A549 (cell line): ENCODE results near the gene RBM4B. TPM values are rescaled to one million over a fixed set of nuclear protein-coding genes. Genes with fewer than 3 reads are reported as not detected.

Experiments used
- ATAC-seq, 2 experiments: fragments of 200-7000 bp in 1 of 2; fragments of >200 bp in 1 of 2; cut with Nextera tagmentation in 1 of 2; cut with Tn5 transposase in 1 of 2; 3 replicates each; pipeline versions ENCODE4 v1.8.0 to v1.9.1; 2018 to 2020; ENCODE audit warnings: mild to moderate bottlenecking in 1 of 2, moderate library complexity in 1 of 2
- CTCF ChIA-PET: fragments of 300-600 bp; sonication (Branson Sonifier 250); formaldehyde crosslinking; extraction: SDS; loops from one replicate; lab custom pipeline; 2021; ENCODE audit warnings: antibody characterized with exemption, inconsistent platforms; lab: Yijun Ruan, JAX
- POLR2A ChIA-PET: fragments of 350-600 bp; formaldehyde crosslinking; extraction: SDS; loops from one replicate; lab custom pipeline; 2021; ENCODE audit warnings: antibody characterized with exemption, inconsistent platforms; lab: Yijun Ruan, JAX
- DNase-seq, 2 experiments: peaks; one replicate each; pipeline versions ENCODE4 v3.0.0 to v3.0.0-alpha.2; 2011 to 2016; ENCODE audit warnings: low read depth in 1 of 2, low spot score in 1 of 2
- FAIRE-seq: peaks from 2 replicates; lab custom pipeline; 2011; peaks lifted over from hg19 to GRCh38; lab: Jason Lieb, UNC
- H3K27ac ChIP-seq, 2 experiments: fragments of >200 bp; sonication (Bioruptor Twin); formaldehyde crosslinking; 3 replicates each; pipeline ENCODE4 v1.5.1; 2016 to 2017
- H3K4me1 ChIP-seq: fragments of >200 bp; sonication (Bioruptor Twin); formaldehyde crosslinking; 3 replicates; pipeline ENCODE4 v1.6.1; 2016
- H3K4me2 ChIP-seq: fragments of >200 bp; sonication (Bioruptor Twin); formaldehyde crosslinking; 3 replicates; pipeline ENCODE4 v1.6.1; 2016
- H3K4me3 ChIP-seq: fragments of >200 bp; sonication (Bioruptor Twin); formaldehyde crosslinking; 3 replicates; pipeline ENCODE4 v1.5.1; 2016
- H3K9me3 ChIP-seq: fragments of >200 bp; sonication (Bioruptor Twin); formaldehyde crosslinking; 3 replicates; pipeline ENCODE4 v1.6.1; 2016
- CBX2 ChIP-seq: fragments of 200-600 bp; sonication (generic); IDR thresholded peaks from 2 replicates; pipeline ENCODE4 v1.6.1; 2016; ENCODE audit warnings: low read depth, mild to moderate bottlenecking, borderline replicate concordance
- CBX8 ChIP-seq: fragments of 200-600 bp; sonication (generic); IDR thresholded peaks from 2 replicates; pipeline ENCODE4 v1.6.1; 2016
- CTCF ChIP-seq: fragments of >200 bp; sonication (Bioruptor Twin); formaldehyde crosslinking; IDR thresholded peaks from 3 replicates; pipeline ENCODE4 v1.5.1; 2016
- EHF ChIP-seq: fragments of 250-450 bp; sonication (Bioruptor Pico); IDR thresholded peaks from 2 replicates; pipeline ENCODE4 v1.5.0; 2020; ENCODE audit warnings: mild to moderate bottlenecking
- ELK1 ChIP-seq: fragments of 150-350 bp; IDR thresholded peaks from 2 replicates; pipeline ENCODE4 v1.6.1; 2014; ENCODE audit warnings: low read depth, mild to moderate bottlenecking, low read length
- EP300 ChIP-seq, 2 experiments: fragments of >200 bp; sonication (Bioruptor Twin); formaldehyde crosslinking; IDR thresholded peaks; 2 replicates in 1 of 2; 3 replicates in 1 of 2; pipeline ENCODE4 v1.6.1; 2016 to 2017
- FOSL2 ChIP-seq, 2 experiments: fragments of 450-650 bp in 1 of 2; fragments of >200 bp in 1 of 2; sonication (Bioruptor Twin) in 1 of 2; formaldehyde crosslinking; IDR thresholded peaks; 2 replicates each; pipeline versions ENCODE4 v1.5.0 to v1.6.1; 2016 to 2020; ENCODE audit warnings: mild to moderate bottlenecking in 1 of 2, moderate library complexity in 1 of 2
- HDAC2 ChIP-seq: fragments of 200-600 bp; sonication (generic); IDR thresholded peaks from 2 replicates; pipeline ENCODE4 v1.6.1; 2016
- JUNB ChIP-seq: fragments of >200 bp; sonication (Bioruptor Twin); formaldehyde crosslinking; IDR thresholded peaks from 2 replicates; pipeline ENCODE4 v1.6.1; 2016
- MAX ChIP-seq: IDR thresholded peaks from 2 replicates; pipeline ENCODE4 v1.6.1; 2012
- NR3C1 ChIP-seq: fragments of >200 bp; sonication (Bioruptor Twin); formaldehyde crosslinking; IDR thresholded peaks from 3 replicates; pipeline ENCODE4 v1.6.1; 2017
- POLR2A ChIP-seq: IDR thresholded peaks from 2 replicates; pipeline ENCODE4 v1.6.1; 2012; ENCODE audit warnings: mild to moderate bottlenecking, low read length
- RARB ChIP-seq: fragments of 250-450 bp; sonication (Bioruptor Pico); IDR thresholded peaks from 2 replicates; pipeline ENCODE4 v1.8.0; 2021; ENCODE audit warnings: mild to moderate bottlenecking, moderate library complexity
- RFX5 ChIP-seq: fragments of 450-650 bp; IDR thresholded peaks from 2 replicates; pipeline ENCODE4 v1.7.1; 2014; ENCODE audit warnings: antibody characterized with exemption, mild to moderate bottlenecking, moderate library complexity
- RNF2 ChIP-seq: fragments of 200-600 bp; sonication (generic); IDR thresholded peaks from 2 replicates; pipeline ENCODE4 v1.6.1; 2016; ENCODE audit warnings: low read depth, mild to moderate bottlenecking, antibody characterized with exemption, moderate library complexity, borderline replicate concordance
- SREBF2 ChIP-seq: fragments of 450-650 bp; IDR thresholded peaks from 2 replicates; pipeline ENCODE4 v1.6.1; 2014; ENCODE audit warnings: mild to moderate bottlenecking, moderate library complexity
- ZC3H11A ChIP-seq: fragments of 450-650 bp; IDR thresholded peaks from 2 replicates; pipeline ENCODE4 v1.6.1; 2014; ENCODE audit warnings: antibody characterized with exemption, mild to moderate bottlenecking
- ZFP36 ChIP-seq: fragments of 450-650 bp; IDR thresholded peaks from 2 replicates; pipeline ENCODE4 v1.6.1; 2014; ENCODE audit warnings: borderline replicate concordance; ENCODE audit not compliant: partially characterized antibody
- ZSCAN20 ChIP-seq: fragments of 250-450 bp; sonication (Bioruptor Pico); IDR thresholded peaks from 2 replicates; pipeline ENCODE4 v1.8.0; 2022; ENCODE audit warnings: mild to moderate bottlenecking, moderate library complexity
- WGBS: methylation state at CpG from one replicate; pipeline ENCODE4 v1.1.6; 2017; ENCODE audit errors: missing lambda C conversion rate; 5-methylcytosine and 5-hydroxymethylcytosine counted together
- polyA plus RNA-seq, 4 experiments: library from polyadenylated mRNA; depleted of rRNA in 3 of 4; stranded (reverse); fragments of >200 nt; fragmentation: RNase III in 1 of 4; extraction: RNeasy Plus Mini Kit Qiagen cat#74134 plus additional on column Dnase treatment in 1 of 4; gene quantifications; 2 replicates in 3 of 4; 3 replicates in 1 of 4; pipeline ENCODE4 v1.2.3, GENCODE V29; 2011 to 2017
- TF ChIP-seq, protein P1 (sequence below): fragments of 450-650 bp; IDR thresholded peaks from 2 replicates; pipeline ENCODE4 v1.6.1; 2014; ENCODE audit warnings: antibody characterized with exemption
- TF ChIP-seq, protein P2 (sequence below): fragments of >200 bp; sonication (Bioruptor Twin); formaldehyde crosslinking; IDR thresholded peaks from 2 replicates; pipeline ENCODE4 v1.6.1; 2016

RBM4B gene
- polyA plus RNA-seq, 2 of the 4 experiments (the other 2 are of a cell fraction) = 28.0 to 32.7 TPM

GRCh38 chr11:66693356-66694055, 15.8 kb upstream of the RBM4B start:
- Histone ChIP-seq H3K27ac (no peak overlapping the region), H3K9me3 (no peaks in the 10 kb centered on the region), H3K4me2 (no peak overlapping the region), H3K4me1 (peaks cover 5% of the 10 kb centered on the region; the same call in 1 of the 3 replicates), H3K4me3 (no peak overlapping the region)
- DNase-seq = no peak
- no peak for ATAC-seq
- 87% methylated on average over 15 of the region's 15 CpGs for WGBS
- FAIRE-seq = no peak
- ChIA-PET POLR2A (interaction anchor here (1.1 kb wide), 1 partner anchor 50 kb away, joined by 3 read pairs; no protein-coding TSS in a partner anchor), CTCF (interaction anchor here (0.6 to 14.2 kb wide), 32 partner anchors 12 to 548 kb away, joined by 3 to 194 read pairs (median 4); partner anchors contain the start of genes RBM4B and SPTBN2)
- TF ChIP-seq HDAC2 (no peak), EHF (no peak), RARB (CRISPR knock-in tag) (no peak), POLR2A (no peak), CTCF (no peak), MAX (no peak), SREBF2 (no peak), FOSL2 (IDR thresholded peaks at IDR 0.05) (no peak), FOSL2 (CRISPR knock-in tag; IDR thresholded peaks at IDR 0.05) (no peak), CBX8 (no peak), ZFP36 (no peak), CBX2 (no peak), ZSCAN20 (no peak), NR3C1 (no peak), JUNB (no peak), RNF2 (no peak), ZC3H11A (no peak)
- TF ChIP-seq, protein P1, sequence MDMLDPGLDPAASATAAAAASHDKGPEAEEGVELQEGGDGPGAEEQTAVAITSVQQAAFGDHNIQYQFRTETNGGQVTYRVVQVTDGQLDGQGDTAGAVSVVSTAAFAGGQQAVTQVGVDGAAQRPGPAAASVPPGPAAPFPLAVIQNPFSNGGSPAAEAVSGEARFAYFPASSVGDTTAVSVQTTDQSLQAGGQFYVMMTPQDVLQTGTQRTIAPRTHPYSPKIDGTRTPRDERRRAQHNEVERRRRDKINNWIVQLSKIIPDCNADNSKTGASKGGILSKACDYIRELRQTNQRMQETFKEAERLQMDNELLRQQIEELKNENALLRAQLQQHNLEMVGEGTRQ = no peak
- TF ChIP-seq, protein P2, sequence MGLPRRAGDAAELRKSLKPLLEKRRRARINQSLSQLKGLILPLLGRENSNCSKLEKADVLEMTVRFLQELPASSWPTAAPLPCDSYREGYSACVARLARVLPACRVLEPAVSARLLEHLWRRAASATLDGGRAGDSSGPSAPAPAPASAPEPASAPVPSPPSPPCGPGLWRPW = no peak

DNA sequence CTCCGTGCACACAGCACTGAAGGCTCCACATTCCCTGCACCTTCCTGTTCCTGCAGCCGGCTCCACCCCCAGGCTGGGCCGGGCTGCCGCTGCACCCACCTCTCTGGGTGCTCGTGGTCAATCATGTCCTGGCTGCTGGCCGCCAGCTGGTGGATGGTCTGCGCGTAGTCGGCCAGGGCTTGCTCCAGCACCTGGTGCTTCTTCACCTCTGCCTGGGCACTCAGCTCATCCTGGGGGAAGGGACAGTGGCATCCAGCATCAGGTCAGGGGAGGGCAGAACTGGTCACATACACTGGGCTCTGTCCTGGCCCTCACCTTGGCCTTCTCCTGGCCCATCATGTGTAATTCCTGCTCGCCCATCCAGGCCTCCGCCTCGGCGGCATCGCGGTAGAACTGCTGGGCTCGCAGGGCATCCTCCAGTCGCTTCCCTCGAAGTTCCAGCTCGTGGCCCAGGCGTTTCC, 15.2 kb upstream of the RBM4B start:
- Histone ChIP-seq H3K9me3 (no peaks in the 10 kb centered on the region), H3K4me2 (no peak overlapping the region)
- WGBS = 89% methylated on average over 17 of the region's 20 CpGs
- ATAC-seq = no peak
- POLR2A ChIA-PET = interaction anchor here (0.9 to 1.1 kb wide), 2 partner anchors 50 to 141 kb away, joined by 3 read pairs; no protein-coding TSS in a partner anchor
- TF ChIP-seq ELK1 = no peak
- no peak for TF ChIP-seq RFX5
- TF ChIP-seq EP300 (IDR thresholded peaks at IDR 0.05) = no peak
- TF ChIP-seq, all 56 proteins: peak for 0
- CTCF ChIA-PET = interaction anchor here (0.7 to 14.2 kb wide), 15 partner anchors 11 to 284 kb away, joined by 3 to 194 read pairs (median 4); partner anchors contain the start of genes RBM4B and SPTBN2
- H3K4me3 ChIP-seq = no peak overlapping the region
- DNase-seq = no peak
- peaks cover 5% of the 10 kb centered on the region; the same call in 1 of the 3 replicates for H3K4me1 ChIP-seq
- no peak overlapping the region for H3K27ac ChIP-seq
- no peak for FAIRE-seq
